COLO668 (cell line): Measurements from ENCODE around the gene SHMT1.
"Not testable (repeated sequence)": the region's sequence is repeated elsewhere in the genome, so short reads cannot be mapped to it uniquely, and the experiment has no call there.

Experiments
- DNase-seq: peaks from one replicate; lab custom pipeline; 2025; ENCODE audit not compliant: unreplicated experiment; lab: John Stamatoyannopoulos, UW

Gene SHMT1

GRCh38 chr17:18363101-18364049 is at the start of gene SHMT1:
Gene SHMT1, minus strand, starts transcription at chr17:18363550. Its CDS starts 7,569 bp downstream, at chr17:18355981.
- DNase-seq, result peak; percentile 92

- not testable (repeated sequence) for DNase-seq
Measured at GRCh38 chr17:18412001-18412538, 48.7 kb upstream of the SHMT1 start.

DNA sequence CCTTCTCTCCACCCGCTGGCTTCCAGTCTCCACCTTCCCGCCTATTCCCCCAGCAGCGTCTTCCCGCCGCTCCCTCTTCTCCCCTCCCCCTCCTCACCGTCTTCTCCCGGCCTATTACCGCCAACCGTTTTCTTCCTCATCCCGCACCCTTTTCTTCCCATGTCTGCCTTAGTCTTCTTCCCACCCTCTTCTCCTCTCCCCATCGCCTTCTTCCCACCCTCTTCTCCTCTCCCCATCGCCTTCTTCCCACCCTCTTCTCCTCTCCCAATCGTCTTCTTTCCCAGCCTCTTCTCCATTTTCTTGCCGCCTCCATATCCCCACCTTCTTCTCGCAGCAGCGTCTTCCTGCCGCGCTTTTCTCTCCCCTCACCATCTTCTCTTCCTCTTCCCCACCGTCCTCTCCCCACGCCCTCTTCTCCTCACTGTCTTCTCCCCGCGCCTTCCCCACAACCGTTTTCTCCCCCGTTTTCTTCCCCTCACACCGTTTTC is 48.1 kb upstream of the SHMT1 start:
- DNase-seq, result not testable (repeated sequence)

DNA sequence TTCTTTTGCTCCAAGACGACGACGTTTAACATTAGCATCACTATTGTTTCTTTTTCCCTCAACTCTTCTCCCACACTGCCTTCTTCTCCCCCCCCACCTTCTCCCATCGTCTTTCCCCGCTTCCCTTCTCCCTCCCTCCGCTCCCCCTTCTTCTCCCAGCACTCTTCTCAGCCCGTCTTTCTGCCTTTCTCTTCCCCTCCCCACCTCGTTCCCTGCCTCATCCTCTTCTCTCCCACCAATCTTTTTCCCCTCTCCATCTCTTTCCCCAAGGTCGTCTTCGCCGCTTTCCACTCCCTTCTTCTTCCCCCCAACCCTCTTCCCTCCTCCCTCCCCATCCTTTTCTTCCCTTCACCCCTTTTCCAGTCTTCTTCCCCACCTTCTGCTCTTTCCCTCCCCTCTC is 47.4 kb upstream of the SHMT1 start:
- not testable (repeated sequence) for DNase-seq

DNA sequence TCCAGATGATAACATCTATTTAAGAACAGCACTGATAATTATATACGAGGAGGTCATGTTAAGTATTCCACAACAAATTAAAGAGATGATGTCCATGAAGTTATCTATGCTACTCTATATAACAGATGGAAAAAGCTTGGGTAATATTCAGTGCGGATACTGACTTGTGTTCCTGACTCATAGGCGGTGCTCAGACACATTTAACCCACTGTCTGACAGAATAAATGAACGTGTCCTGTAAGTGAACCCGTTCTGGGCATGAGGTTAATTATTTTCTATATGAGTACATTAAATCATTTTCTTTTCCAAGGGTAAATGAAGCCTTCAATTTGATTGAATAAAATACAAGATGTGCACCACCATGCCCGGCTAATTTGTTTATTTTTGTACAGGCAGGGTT is 46.0 kb upstream of the SHMT1 start:
- DNase-seq, result not testable (repeated sequence)

- DNase-seq, result not testable (repeated sequence)
Measured at GRCh38 chr17:18408906-18409305, 45.6 kb upstream of the SHMT1 start.

- not testable (repeated sequence) for DNase-seq
Measured at GRCh38 chr17:18403604-18404003, 40.3 kb upstream of the SHMT1 start.

DNA sequence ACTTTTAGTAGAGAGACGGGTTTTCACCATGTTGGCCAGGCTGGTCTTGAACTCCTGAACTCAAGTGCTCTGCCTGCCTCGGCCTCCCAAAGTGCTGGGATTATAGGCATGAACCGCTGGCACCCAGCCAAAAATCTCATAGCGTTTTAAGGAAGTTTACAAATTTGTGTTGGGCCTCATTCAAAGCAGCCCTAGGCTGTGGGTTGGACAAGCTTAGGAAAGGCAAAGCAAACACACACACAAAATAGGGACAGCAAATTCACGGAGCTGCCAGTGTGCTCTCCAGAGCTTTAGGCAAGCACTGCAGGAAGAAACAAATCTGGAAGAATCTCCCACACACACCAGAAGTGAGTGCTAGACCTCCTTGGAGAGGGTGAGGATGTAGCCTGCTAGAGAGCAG is 39.8 kb upstream of the SHMT1 start:
- not testable (repeated sequence) for DNase-seq

- not testable (repeated sequence) for DNase-seq
Measured at GRCh38 chr17:18401872-18402590, 38.7 kb upstream of the SHMT1 start.

DNA sequence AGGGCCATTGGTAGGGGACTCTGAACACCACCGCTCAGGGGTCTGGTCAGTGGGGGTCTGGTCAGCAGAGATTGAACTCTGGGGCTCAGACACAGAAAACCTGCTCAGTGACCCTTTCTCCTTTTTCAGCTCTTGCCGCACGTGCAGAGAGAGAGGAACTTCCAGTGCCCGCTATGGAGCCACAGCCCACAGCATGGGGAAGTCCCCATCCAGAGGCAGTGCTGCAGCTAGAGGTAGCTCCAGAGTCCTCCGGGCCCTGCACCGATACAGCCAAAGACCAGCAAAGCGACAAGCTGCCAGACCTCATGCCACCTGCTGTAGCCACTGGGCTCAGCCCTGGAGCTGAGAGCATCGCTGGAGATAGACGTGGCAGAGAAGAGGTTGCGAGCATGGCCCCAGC is 25.4 kb upstream of the SHMT1 start:
- DNase-seq, result not testable (repeated sequence)

DNA sequence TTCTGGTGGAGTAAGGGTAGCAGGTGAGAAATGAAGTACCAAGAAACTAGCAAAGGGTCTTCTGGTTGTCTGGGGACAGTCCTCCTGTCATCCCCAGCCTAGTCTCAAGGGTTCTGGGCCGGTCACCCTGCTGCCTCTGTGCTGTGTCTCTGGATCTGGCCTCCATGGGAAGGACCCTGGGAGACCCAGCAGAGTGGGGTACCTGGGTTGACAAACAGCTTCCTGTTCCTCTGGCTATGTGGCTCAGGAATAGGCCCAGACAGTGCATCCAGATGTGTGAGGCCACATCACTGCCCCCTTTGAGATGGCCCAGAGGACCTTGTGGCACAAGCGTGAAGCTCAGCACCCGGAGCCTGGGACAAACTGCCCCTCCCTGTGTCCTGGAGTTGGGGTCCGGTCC is 24.9 kb upstream of the SHMT1 start:
- DNase-seq, result not testable (repeated sequence)

DNA sequence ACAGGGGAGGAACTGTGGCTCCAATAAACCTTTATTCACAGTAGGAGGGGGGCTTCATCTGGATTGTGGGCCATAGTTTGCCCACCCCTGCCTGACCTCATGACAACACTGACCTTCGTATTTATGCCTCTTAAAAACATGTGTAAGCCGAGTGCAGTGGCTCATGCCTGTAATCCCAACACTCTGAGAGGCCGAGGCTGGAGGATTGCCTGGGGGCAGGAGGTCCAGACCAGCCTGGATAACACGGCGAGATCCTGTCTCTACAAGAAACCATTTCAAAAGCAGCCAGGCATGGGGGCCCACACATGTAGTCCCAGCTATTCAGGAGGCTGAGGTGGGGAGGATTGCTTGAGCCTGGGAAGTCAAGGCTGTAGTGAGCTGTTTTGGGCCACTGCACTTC is 24.2 kb upstream of the SHMT1 start:
- DNase-seq, result not testable (repeated sequence)

GRCh38 chr17:18384271-18384670 is 20.9 kb upstream of the SHMT1 start:
- DNase-seq, result not testable (repeated sequence)

DNA sequence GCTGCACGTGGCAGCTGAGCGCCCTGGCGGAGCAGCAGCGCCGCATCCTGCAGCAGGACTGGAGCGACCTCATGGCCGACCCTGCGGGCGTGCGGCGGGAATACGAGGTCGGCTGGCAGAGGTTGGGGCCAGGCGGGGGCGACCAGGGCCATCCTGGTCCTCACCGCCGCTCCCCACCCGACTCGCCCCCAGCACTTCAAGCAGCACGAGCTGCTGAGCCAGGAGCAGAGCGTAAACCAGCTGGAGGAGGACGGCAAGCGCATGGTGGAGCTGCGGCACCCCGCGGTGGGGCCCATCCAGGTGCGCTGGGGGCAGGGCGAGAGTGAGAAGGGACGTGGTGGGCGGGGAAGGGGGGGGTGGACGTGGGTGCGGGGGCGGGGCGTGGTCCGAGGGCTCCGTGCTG is 19.7 kb upstream of the SHMT1 start:
- peak; percentile 30 for DNase-seq

DNA sequence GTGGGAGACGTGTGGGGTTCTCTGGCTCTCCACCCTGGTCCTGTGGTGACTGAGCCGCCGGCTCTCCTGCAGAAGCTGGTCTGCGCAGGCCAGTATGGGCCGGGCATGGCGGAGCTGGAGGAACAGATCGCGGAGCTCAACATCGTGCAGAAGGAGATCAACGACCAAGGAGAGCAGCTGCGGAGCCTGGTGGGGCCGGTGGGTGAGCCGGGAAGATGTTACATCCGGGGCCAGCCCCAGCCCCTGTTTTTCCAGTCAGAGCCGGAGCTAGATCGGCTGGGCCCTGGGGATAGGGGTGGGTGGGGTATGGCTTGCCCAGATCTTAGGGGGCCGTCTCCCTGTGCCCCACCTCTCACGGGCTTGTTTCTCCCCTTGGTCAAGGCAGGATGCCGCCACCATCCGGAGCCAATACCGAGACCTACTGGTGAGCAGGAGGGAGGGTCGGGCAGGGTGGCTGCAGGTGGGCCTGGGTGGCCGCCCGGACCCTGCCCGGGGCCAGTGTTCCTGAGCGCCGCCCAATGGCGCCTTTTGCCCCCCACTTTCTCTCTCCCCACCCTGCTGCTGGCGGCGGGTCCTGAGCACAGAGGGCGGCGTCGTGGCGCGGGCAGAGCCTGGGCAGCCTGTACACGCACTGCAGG is 19.2 kb upstream of the SHMT1 start:
- DNase-seq, result no peak

DNA sequence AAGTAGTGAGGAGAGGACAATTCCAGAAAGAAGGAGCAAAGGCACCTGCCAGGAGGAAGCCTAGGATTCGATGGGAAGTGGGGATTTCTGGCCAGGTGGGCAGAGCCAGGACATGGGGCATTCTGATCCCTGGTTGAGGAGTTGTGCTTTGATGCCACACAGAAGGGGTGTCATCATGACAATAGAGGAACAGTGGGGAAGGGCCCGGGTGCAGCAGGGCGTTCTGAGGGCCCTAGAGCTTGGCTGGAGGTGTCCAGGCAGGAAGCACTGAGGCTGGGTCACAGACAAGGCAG is 18.5 kb upstream of the SHMT1 start:
- DNase-seq, result no peak

- DNase-seq, result no peak
Measured at GRCh38 chr17:18381158-18381952, 18.0 kb upstream of the SHMT1 start.

DNA sequence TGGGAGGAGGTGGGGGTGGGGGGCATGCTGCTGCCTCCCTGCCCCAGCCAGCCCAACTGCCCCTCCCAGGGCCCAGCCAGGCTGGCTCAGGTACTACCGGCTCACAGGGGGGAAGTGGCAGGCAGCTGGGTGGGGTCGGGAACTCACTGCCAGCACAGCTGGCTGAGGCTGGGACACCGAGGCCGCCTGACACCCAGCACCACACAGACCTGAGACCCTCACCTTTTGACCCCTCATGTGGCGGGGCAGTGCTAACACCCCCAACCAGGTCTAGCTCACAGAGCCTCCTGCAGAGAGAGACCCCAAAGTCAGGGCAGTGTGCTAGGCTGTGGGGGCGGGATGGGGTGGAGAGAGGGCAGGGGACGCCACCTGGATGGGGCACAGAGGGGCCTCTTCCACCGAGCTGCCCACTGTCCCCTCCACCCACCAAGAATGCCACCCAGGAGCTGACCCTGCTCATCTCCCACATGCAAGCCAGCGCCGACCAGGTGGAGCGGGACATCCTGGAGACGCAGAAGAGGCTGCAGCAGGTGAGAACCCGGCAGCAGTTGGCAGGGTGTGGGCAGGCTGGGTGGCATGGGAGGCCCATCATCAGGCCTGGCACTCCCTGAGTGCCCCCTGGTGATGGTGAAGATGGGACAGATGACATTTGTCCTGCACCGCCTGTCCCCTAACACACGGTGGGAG is 17.3 kb upstream of the SHMT1 start:
- DNase-seq, result no peak

DNA sequence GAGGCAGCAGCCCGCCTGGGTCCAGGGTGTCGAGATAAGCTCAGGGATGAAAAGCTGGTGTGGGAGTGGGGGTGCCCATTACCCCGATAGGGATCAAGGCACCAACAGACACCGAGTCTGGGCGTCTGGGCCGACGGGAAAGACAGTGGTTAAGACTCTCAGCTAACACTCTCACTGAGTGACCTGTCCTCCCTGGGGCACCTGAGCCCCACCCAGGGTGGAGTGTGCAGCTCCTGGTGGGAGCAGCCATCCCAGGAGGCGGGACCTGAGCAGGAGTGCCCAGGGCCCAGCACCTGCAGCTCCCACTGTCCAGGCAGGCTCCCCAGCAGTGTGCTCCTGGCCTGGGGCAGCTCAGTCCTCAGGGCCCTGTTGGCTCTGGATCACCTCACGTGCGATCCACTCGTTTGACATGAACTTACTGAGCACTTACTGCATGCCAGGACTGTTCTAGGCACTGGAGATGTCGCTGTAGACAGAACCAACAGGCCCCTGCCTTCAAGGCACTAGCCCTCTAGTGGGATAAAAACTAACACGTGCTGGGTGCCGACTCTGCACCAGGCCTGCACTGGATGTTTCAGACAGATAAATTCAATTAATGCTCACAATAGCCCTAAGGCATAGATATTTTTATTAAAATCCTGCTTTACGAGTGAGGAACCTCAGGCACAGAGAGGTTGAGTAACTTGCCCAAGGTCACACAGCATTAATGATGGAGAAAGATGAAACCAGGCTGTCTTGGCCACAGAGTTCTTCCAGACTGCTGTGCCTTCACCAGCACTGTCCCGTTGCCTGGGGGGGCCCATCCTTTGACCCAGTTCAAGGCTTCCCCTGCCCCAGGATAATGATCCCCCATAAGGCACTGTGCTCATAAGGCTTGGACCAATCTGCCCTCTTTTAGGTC is 16.1 kb upstream of the SHMT1 start:
- DNase-seq, result no peak
